Upper lobe of left lung (tissue), 6 donors: Measurements from ENCODE around the gene VMP1. TPM values are rescaled to one million over a fixed set of nuclear protein-coding genes. Genes with fewer than 3 reads are reported as not detected.

Experiments
- ATAC-seq, 2 donors: fragments of 200-7000 bp; cut with Tn5 transposase; one replicate each; pipeline ENCODE4 v1.9.1; 2022; ENCODE audit warnings: mild to moderate bottlenecking in 2 of 2, moderate library complexity in 2 of 2; ENCODE audit not compliant: low FRiP score in 2 of 2
- DNase-seq, 2 donors: peaks; one replicate each; pipeline ENCODE4 v3.0.0-alpha.2; 2019 to 2020
- H3K27ac ChIP-seq, 4 donors: fragments of 200-600 bp; sonication (generic); one replicate each; pipeline ENCODE4 v1.5.1; 2016 to 2019
- H3K27me3 ChIP-seq, 4 donors: fragments of 200-600 bp; sonication (generic); one replicate each; pipeline ENCODE4 v1.5.1; 2017 to 2019
- H3K36me3 ChIP-seq, 4 donors: fragments of 200-600 bp; sonication (generic); one replicate each; pipeline ENCODE4 v1.5.1; 2016 to 2019
- H3K4me1 ChIP-seq, 4 donors: fragments of 200-600 bp; sonication (generic); one replicate each; pipeline ENCODE4 v1.5.1; 2018 to 2019
- H3K4me3 ChIP-seq, 4 donors: fragments of 200-600 bp; sonication (generic); one replicate each; pipeline ENCODE4 v1.5.1; 2017 to 2019; ENCODE audit warnings: mild to moderate bottlenecking in 2 of 4, moderate library complexity in 1 of 4
- H3K9me3 ChIP-seq, 4 donors: fragments of 200-600 bp; sonication (generic); one replicate each; pipeline ENCODE4 v1.5.1; 2018 to 2019
- CTCF ChIP-seq, 6 experiments: fragments of 450-650 bp in 4 of 6; fragments of 200-600 bp in 2 of 6; sonication (generic) in 2 of 6; IDR thresholded peaks; one replicate each; pipeline ENCODE4 v1.5.1; 2016 to 2019; ENCODE audit warnings: antibody characterized with exemption in 6 of 6
- EP300 ChIP-seq, 4 donors: sonication (generic); formaldehyde crosslinking; IDR thresholded peaks; one replicate each; pipeline ENCODE4 v1.5.1; 2017; ENCODE audit warnings: antibody characterized with exemption in 4 of 4, control low read depth in 2 of 4
- POLR2A ChIP-seq, 4 donors: fragments of 450-650 bp; IDR thresholded peaks; one replicate each; pipeline ENCODE4 v1.5.1; 2016 to 2017; ENCODE audit warnings: antibody characterized with exemption in 4 of 4, mild to moderate bottlenecking in 2 of 4
- POLR2AphosphoS5 ChIP-seq, 2 donors: sonication (generic); formaldehyde crosslinking; IDR thresholded peaks; one replicate each; pipeline ENCODE4 v1.5.1; 2017; ENCODE audit warnings: antibody characterized with exemption in 2 of 2
- WGBS, 2 donors: methylation state at CpG; one replicate each; pipeline ENCODE4 v1.1.5; 2017 to 2018; 5-methylcytosine and 5-hydroxymethylcytosine counted together
- total RNA-seq, 6 donors: library from RNA; depleted of rRNA in 4 of 6; stranded (reverse); fragments of >200 nt in 4 of 6; gene quantifications; one replicate each; pipeline versions ENCODE4 v1.1.0 to v1.2.1, GENCODE V29; 2016 to 2021
- donor health status: DM: no; HTN: no; CAD: no; lungs with moderate emphysema.
- donor health status: DM: no; HTN: yes; CAD: no; lungs with severe emphysema.

VMP1 gene
- 100 to 1,000 TPM; 124 to 246 (median 181) TPM for total RNA-seq

DNA sequence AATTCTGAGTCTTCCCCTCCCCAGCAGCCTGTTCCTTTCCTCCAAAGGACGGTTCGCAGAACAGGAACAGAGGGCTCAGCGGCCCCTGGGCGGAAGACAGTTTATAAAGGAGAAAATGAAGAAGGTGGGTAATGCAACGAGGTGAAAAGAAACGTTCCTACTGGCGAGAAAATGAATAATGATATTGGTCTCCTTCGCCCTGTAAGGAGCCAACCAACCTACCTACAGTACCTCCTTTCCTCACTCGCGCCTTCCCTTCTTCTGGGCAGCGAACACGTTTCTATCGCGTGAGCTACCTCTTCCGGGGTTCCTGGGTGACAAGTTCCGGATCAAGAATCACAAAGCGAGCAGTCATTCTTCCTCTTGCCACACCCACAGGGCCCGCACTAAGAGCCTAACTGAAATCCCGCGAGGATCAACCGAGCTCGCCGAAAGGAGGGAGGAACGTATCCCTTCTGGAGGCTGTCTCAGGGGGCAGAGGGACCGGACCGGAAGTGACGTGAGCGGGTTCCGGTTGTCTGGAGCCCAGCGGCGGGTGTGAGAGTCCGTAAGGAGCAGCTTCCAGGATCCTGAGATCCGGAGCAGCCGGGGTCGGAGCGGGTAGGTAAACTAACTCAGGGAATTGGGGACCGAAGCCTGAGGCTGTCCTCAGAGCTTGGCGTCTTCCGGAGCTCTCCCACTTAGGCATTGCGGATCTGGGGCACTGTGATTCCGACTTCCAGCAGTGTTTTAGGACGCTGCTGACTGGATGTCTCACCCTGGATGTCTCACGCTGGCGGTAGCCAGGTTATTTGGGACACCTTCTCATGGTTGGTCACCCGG lies at the start of gene VMP1, which contains the start of gene PTRH2:
VMP1 (plus strand) TSS at position 506 of the 822 bp plus-strand sequence. CDS start 23,793 bp downstream, outside the sequence.
PTRH2 (minus strand) TSS at position 282 of the 822 bp plus-strand sequence. CDS start 9,452 bp downstream, outside the sequence.
- no peaks in the 10 kb centered on the region for H3K27me3 ChIP-seq
- peak; percentile 99 to 100 for ATAC-seq
- no peaks in the 10 kb centered on the region for H3K9me3 ChIP-seq
- peak; percentile 92 to 99 for DNase-seq
- WGBS, 2 donors = 0 to 1% methylated on average over 24 to 32 of the region's 45 CpGs
- H3K4me3 ChIP-seq = peak within 1 kb of the TSS; percentile 59 to 94 (median 69)
- H3K4me1 ChIP-seq = peaks cover 37 to 59% (median 44%) of the 10 kb centered on the region in 4 donors
- TF ChIP-seq EP300 (IDR thresholded peaks at IDR 0.05) (peak in 1 of 4 donors; percentile 39), CTCF (IDR thresholded peaks at IDR 0.05) (peak in 1 of 6 experiments; percentile 8), POLR2AphosphoS5 (IDR thresholded peaks at IDR 0.05) (peak; percentile 88 to 90), POLR2A (IDR thresholded peaks at IDR 0.05) (peak in 3 of 4 donors; percentile 62 to 90 (median 70))
- peak within 1 kb of the TSS; percentile 87 to 97 (median 92) for H3K27ac ChIP-seq
- H3K36me3 ChIP-seq = peaks cover 0 to 8% (median 0%) of the 10 kb centered on the region in 4 donors

GRCh38 chr17:59666235-59666634 lies 41.2 kb upstream of the VMP1 start:
- WGBS, 2 donors = 76 to 81% methylated on average over 5 of the region's 5 CpGs
- H3K36me3 ChIP-seq = peaks cover 46 to 96% (median 64%) of the 10 kb centered on the region in 4 donors
- H3K27me3 ChIP-seq = no peaks in the 10 kb centered on the region
- DNase-seq (no peak), ATAC-seq (no peak)
- H3K4me3 ChIP-seq = no peak overlapping the region
- H3K4me1 ChIP-seq = peaks cover 4 to 19% (median 17%) of the 10 kb centered on the region in 4 donors
- no peak overlapping the region for H3K27ac ChIP-seq
- no peak for TF ChIP-seq EP300 (IDR thresholded peaks at IDR 0.05)
- TF ChIP-seq POLR2AphosphoS5 (IDR thresholded peaks at IDR 0.05) = no peak
- no peak for TF ChIP-seq POLR2A (IDR thresholded peaks at IDR 0.05)
- TF ChIP-seq CTCF (IDR thresholded peaks at IDR 0.05) = no peak
- H3K9me3 ChIP-seq = no peaks in the 10 kb centered on the region

DNA sequence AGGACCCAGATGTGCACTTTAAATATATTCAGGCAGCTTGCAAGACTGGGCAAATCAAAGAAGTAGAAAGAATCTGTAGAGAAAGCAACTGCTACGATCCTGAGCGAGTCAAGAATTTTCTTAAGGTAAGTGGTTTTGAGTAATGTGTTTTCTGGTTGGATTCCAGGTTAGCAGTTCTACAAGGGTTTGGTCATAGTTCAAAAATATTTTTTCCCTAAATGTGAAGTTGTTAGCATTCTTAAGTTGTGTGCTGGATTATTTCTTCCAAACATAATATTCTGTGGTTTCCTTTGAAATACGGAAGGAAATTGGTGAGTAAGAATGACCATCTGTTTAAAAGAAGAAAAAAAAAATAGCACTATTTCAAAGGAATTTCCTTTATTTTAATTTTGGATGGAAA lies 38.6 kb upstream of the VMP1 start:
- no peaks in the 10 kb centered on the region for H3K27me3 ChIP-seq
- 35 to 49% methylated on average over 3 of the region's 3 CpGs for WGBS, 2 donors
- H3K9me3 ChIP-seq = no peaks in the 10 kb centered on the region
- TF ChIP-seq POLR2A (IDR thresholded peaks at IDR 0.05) (no peak), CTCF (IDR thresholded peaks at IDR 0.05) (no peak), POLR2AphosphoS5 (IDR thresholded peaks at IDR 0.05) (no peak), EP300 (IDR thresholded peaks at IDR 0.05) (no peak)
- peaks cover 37 to 93% (median 49%) of the 10 kb centered on the region in 4 donors for H3K36me3 ChIP-seq
- peak overlapping the region in 1 of 4 donors; percentile 46 for H3K27ac ChIP-seq
- peaks cover 4 to 19% (median 17%) of the 10 kb centered on the region in 4 donors for H3K4me1 ChIP-seq
- ATAC-seq (peak in 1 of 2 donors; percentile 32), DNase-seq (no peak)
- no peak overlapping the region for H3K4me3 ChIP-seq

GRCh38 chr17:59669411-59669810 lies 38.0 kb upstream of the VMP1 start:
- WGBS, 2 donors = 39 to 62% methylated on average over 1 of the region's 1 CpG
- ATAC-seq (no peak), DNase-seq (no peak)
- TF ChIP-seq POLR2AphosphoS5 (IDR thresholded peaks at IDR 0.05) (no peak), EP300 (IDR thresholded peaks at IDR 0.05) (no peak), POLR2A (IDR thresholded peaks at IDR 0.05) (no peak), CTCF (IDR thresholded peaks at IDR 0.05) (no peak)
- Histone ChIP-seq H3K4me3 (no peak overlapping the region), H3K27me3 (no peaks in the 10 kb centered on the region), H3K9me3 (no peaks in the 10 kb centered on the region), H3K27ac (peak overlapping the region in 1 of 4 donors; percentile 46), H3K36me3 (peaks cover 35 to 92% (median 49%) of the 10 kb centered on the region in 4 donors), H3K4me1 (peaks cover 4 to 19% (median 17%) of the 10 kb centered on the region in 4 donors)
